ENCODE results near the gene AMER2.

AMER2 gene

GRCh38 chr13:25174304-25174703 lies 2.2 kb upstream of the AMER2 start:
- POLR2A ChIA-PET: no interaction called here
- TF ChIP-seq, protein P1, sequence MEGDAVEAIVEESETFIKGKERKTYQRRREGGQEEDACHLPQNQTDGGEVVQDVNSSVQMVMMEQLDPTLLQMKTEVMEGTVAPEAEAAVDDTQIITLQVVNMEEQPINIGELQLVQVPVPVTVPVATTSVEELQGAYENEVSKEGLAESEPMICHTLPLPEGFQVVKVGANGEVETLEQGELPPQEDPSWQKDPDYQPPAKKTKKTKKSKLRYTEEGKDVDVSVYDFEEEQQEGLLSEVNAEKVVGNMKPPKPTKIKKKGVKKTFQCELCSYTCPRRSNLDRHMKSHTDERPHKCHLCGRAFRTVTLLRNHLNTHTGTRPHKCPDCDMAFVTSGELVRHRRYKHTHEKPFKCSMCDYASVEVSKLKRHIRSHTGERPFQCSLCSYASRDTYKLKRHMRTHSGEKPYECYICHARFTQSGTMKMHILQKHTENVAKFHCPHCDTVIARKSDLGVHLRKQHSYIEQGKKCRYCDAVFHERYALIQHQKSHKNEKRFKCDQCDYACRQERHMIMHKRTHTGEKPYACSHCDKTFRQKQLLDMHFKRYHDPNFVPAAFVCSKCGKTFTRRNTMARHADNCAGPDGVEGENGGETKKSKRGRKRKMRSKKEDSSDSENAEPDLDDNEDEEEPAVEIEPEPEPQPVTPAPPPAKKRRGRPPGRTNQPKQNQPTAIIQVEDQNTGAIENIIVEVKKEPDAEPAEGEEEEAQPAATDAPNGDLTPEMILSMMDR (IDR thresholded peaks at IDR 0.05; ENCODE audit: insufficient read depth, low read length, missing control alignments): no peak
- no peak overlapping the region for H3K4me3 ChIP-seq (ENCODE audit: low read depth, low read length)
- no peak for DNase-seq (ENCODE audit: low read depth, low spot score)
- CTCF ChIA-PET: no interaction called here

DNA sequence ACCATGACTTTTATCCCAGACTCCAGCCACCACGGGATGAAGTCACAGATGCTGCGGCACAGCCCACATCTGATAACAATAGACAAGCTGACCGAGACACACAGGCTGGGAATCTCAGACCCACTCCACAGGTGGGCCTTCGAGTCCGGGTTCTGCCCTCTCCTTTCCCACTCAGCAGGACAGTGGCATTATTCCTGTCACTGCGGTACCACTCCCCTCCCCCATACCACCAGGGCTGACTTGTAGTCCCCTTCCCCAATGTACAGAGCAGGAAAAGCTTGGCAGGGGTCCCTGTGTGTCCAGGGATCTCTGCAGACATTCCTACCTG lies 179 bp upstream of the AMER2 start:
- H3K4me3 ChIP-seq (ENCODE audit: low read depth, low read length): no peak overlapping the region
- ChIA-PET CTCF (no interaction called here), POLR2A (no interaction called here)
- no peak for DNase-seq (ENCODE audit: low read depth, low spot score)
- TF ChIP-seq, protein P1 (IDR thresholded peaks at IDR 0.05; ENCODE audit: insufficient read depth, low read length, missing control alignments): no peak

DNA sequence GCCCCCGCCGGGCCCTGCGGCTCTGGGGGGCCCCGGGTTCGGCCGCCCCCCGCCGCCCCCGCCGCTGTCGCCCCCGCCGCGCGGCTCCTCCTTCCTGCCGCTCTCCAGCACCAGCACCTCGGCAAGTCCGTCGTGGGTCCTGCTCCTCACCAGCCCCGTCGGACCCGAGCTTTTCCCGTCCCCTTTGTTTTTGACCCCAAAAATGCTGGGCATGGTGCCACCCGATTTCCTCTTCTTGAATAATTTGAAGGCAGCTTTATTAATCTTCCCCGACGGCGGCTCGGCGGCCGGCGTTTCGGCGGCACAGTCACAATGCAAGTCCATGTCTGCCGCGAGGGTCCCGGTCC lies 945 bp downstream of the AMER2 start:
- POLR2A ChIA-PET: no interaction called here

DNA sequence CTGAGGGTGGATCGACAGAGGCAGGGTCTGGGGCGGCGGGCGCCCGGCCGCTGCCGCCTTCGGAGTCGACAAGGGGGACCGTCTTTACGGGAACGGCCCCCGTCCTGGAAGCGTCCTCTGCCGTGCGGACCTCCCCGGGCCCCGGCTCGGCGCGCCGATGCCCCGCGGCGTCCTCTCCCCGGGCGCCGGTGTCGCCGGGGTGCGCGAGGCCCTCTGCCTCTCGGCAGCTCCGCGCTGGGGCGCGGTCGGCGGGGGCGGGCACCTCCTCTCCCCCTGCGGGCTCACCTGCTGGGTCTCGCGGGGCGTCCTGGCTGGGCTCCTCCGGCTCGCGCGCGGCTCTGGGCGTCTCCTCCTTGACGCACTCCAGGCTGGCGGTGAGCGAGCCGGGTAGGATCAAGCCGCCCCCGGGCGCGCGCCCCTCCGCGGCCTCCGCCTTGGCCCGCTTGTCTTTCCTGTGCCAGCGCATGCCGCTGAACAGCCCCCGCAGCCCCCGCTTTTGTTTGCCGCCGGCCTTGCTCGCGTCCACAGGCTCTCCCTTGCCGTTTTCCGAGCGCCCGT lies 1.5 kb downstream of the AMER2 start:
- TF ChIP-seq, protein P1 (IDR thresholded peaks at IDR 0.05; ENCODE audit: insufficient read depth, low read length, missing control alignments): no peak
- DNase-seq (ENCODE audit: low read depth, low spot score): no peak
- ChIA-PET CTCF (no interaction called here), POLR2A (no interaction called here)
- no peak overlapping the region for H3K4me3 ChIP-seq (ENCODE audit: low read depth, low read length)

More for the DNA sequence above, 945 bp downstream of the AMER2 start:
- CTCF ChIA-PET: no interaction called here
- H3K4me3 ChIP-seq (ENCODE audit: low read depth, low read length): peak overlapping the region; percentile 23; the same call in 1 of the 2 replicates
- DNase-seq (ENCODE audit: low read depth, low spot score): no peak
- TF ChIP-seq, protein P1 (IDR thresholded peaks at IDR 0.05; ENCODE audit: insufficient read depth, low read length, missing control alignments): no peak

- no peak overlapping the region for H3K4me3 ChIP-seq (ENCODE audit: low read depth, low read length)
- POLR2A ChIA-PET: no interaction called here
- CTCF ChIA-PET: no interaction called here
- no peak for DNase-seq (ENCODE audit: low read depth, low spot score)
- TF ChIP-seq, protein P1 (IDR thresholded peaks at IDR 0.05; ENCODE audit: insufficient read depth, low read length, missing control alignments): no peak
Observed at GRCh38 chr13:25169951-25170553, 2.0 kb downstream of the AMER2 start.

- ChIA-PET CTCF (no interaction called here), POLR2A (no interaction called here)
- no peak overlapping the region for H3K4me3 ChIP-seq (ENCODE audit: low read depth, low read length)
- TF ChIP-seq, protein P1 (IDR thresholded peaks at IDR 0.05; ENCODE audit: insufficient read depth, low read length, missing control alignments): no peak
- DNase-seq (ENCODE audit: low read depth, low spot score): no peak
Observed at GRCh38 chr13:25169356-25169755, 2.7 kb downstream of the AMER2 start.
